IMR-90 (cell line): ENCODE measurements around the gene INHBE. TPM values are rescaled to one million over a fixed set of nuclear protein-coding genes. Genes with fewer than 3 reads are reported as not detected.
"Not testable (repeated sequence)": the region's sequence is repeated elsewhere in the genome, so short reads cannot be mapped to it uniquely, and the experiment has no call there.

Experiments
- ATAC-seq: fragments of 200-7000 bp; cut with Tn5 transposase; 2 replicates; pipeline ENCODE4 v1.9.1; 2020; ENCODE audit warnings: low read depth, mild to moderate bottlenecking, moderate library complexity
- BruUV-seq: library from RNA; stranded (reverse); fragments of 400-500 nt; replicated peaks from 2 replicates; lab custom pipeline; 2021; lab: Mats Ljungman, UMichigan
- CTCF ChIA-PET: fragments of 300-600 bp; formaldehyde crosslinking; extraction: SDS; loops from one replicate; lab custom pipeline; 2021; ENCODE audit warnings: antibody characterized with exemption; lab: Yijun Ruan, JAX
- POLR2A ChIA-PET: fragments of 300-600 bp; sonication (Branson Sonifier 250); formaldehyde crosslinking; loops from one replicate; lab custom pipeline; 2022; ENCODE audit warnings: antibody characterized with exemption; ENCODE audit not compliant: unreplicated experiment; lab: Charles Lee
- DNase-seq: peaks from one replicate; pipeline ENCODE4 v3.0.0; 2013
- H2AFZ ChIP-seq: replicated peaks from 2 replicates; pipeline ENCODE3; 2013; ENCODE audit warnings: low read length, mild to moderate bottlenecking; ENCODE audit not compliant: poor library complexity
- H2AK5ac ChIP-seq: 2 replicates; pipeline ENCODE4 v1.6.1; 2013; ENCODE audit warnings: low read depth, low read length, inconsistent platforms
- H2AK9ac ChIP-seq: replicated peaks from 2 replicates; pipeline ENCODE3; 2013; ENCODE audit warnings: mild to moderate bottlenecking, low read depth, low read length, moderate library complexity; ENCODE audit not compliant: poor library complexity
- H2BK120ac ChIP-seq: 2 replicates; pipeline ENCODE4 v1.6.1; 2013; ENCODE audit warnings: low read depth, low read length, inconsistent platforms
- H2BK15ac ChIP-seq: 3 replicates; pipeline ENCODE4 v1.6.1; 2013; ENCODE audit warnings: low read depth, low read length, inconsistent platforms
- H2BK20ac ChIP-seq: 2 replicates; pipeline ENCODE4 v1.6.1; 2013; ENCODE audit warnings: low read depth, mild to moderate bottlenecking, inconsistent platforms, low read length, moderate library complexity
- H2BK5ac ChIP-seq: 2 replicates; pipeline ENCODE4 v1.6.1; 2013; ENCODE audit warnings: mild to moderate bottlenecking, low read depth, low read length, inconsistent platforms; ENCODE audit not compliant: poor library complexity, severe bottlenecking
- H3K14ac ChIP-seq: replicated peaks from 2 replicates; pipeline ENCODE4 v1.6.1; 2013; ENCODE audit warnings: low read depth, low read length, inconsistent platforms
- H3K18ac ChIP-seq: 2 replicates; pipeline ENCODE4 v1.6.1; 2013; ENCODE audit warnings: low read depth, low read length, control low read depth
- H3K23ac ChIP-seq: 2 replicates; pipeline ENCODE4 v1.6.1; 2013; ENCODE audit warnings: low read depth, low read length, inconsistent platforms
- H3K27ac ChIP-seq: 2 replicates; pipeline ENCODE4 v1.5.1; 2013; ENCODE audit warnings: mild to moderate bottlenecking, control low read depth, low read length; ENCODE audit not compliant: insufficient read depth
- H3K27me3 ChIP-seq: 2 replicates; pipeline ENCODE4 v1.6.1; 2013; ENCODE audit warnings: low read length; ENCODE audit not compliant: control insufficient read depth, insufficient read depth
- H3K36me3 ChIP-seq: 2 replicates; pipeline ENCODE4 v1.6.1; 2013; ENCODE audit warnings: low read length, mixed read lengths; ENCODE audit not compliant: control insufficient read depth, insufficient read depth
- H3K4ac ChIP-seq: 2 replicates; pipeline ENCODE4 v1.6.1; 2013; ENCODE audit warnings: low read depth, low read length, inconsistent platforms
- H3K4me1 ChIP-seq: 2 replicates; pipeline ENCODE4 v1.6.1; 2013; ENCODE audit warnings: low read length, mixed read lengths; ENCODE audit not compliant: control insufficient read depth, insufficient read depth
- H3K4me2 ChIP-seq: 2 replicates; pipeline ENCODE4 v1.6.1; 2013; ENCODE audit warnings: low read depth, mild to moderate bottlenecking, control low read depth, low read length, moderate library complexity
- H3K4me3 ChIP-seq: 2 replicates; pipeline ENCODE4 v1.5.1; 2013; ENCODE audit warnings: low read depth, mild to moderate bottlenecking, control low read depth, low read length, moderate library complexity; ENCODE audit not compliant: insufficient read depth
- H3K56ac ChIP-seq: 2 replicates; pipeline ENCODE4 v1.6.1; 2013; ENCODE audit warnings: low read length, inconsistent platforms; ENCODE audit not compliant: insufficient read depth; ENCODE audit errors: extremely low read depth
- H3K79me1 ChIP-seq, 2 experiments: 2 replicates each; pipeline ENCODE4 v1.6.1; 2013; ENCODE audit warnings: low read length in 2 of 2, inconsistent platforms in 1 of 2, low read depth in 1 of 2
- H3K9ac ChIP-seq: 2 replicates; pipeline ENCODE4 v1.6.1; 2013; ENCODE audit warnings: low read depth, low read length, control low read depth
- H3K9me1 ChIP-seq: 2 replicates; pipeline ENCODE4 v1.6.1; 2013; ENCODE audit warnings: low read length, inconsistent platforms; ENCODE audit not compliant: insufficient read depth
- H3K9me3 ChIP-seq: 2 replicates; pipeline ENCODE4 v1.6.1; 2013; ENCODE audit warnings: low read length; ENCODE audit not compliant: control insufficient read depth, insufficient read depth
- H4K20me1 ChIP-seq: 2 replicates; pipeline ENCODE4 v1.6.1; 2013; ENCODE audit warnings: low read length, inconsistent platforms; ENCODE audit not compliant: insufficient read depth
- H4K5ac ChIP-seq: 2 replicates; pipeline ENCODE4 v1.6.1; 2013; ENCODE audit warnings: mild to moderate bottlenecking, low read depth, low read length, control low read depth
- H4K8ac ChIP-seq, 2 experiments: 2 replicates each; pipeline ENCODE4 v1.6.1; 2013; ENCODE audit warnings: low read depth in 2 of 2, low read length in 2 of 2, control low read depth in 1 of 2, inconsistent platforms in 1 of 2
- H4K91ac ChIP-seq: 2 replicates; pipeline ENCODE4 v1.6.1; 2013; ENCODE audit warnings: low read depth, low read length, inconsistent platforms; ENCODE audit not compliant: insufficient read depth
- WGBS, 2 experiments: methylation state at CpG; one replicate each; pipeline versions ENCODE4 v1.1.5 to v1.1.7; 2013; ENCODE audit warnings: missing lambda C conversion rate in 2 of 2; ENCODE audit not compliant: insufficient read length in 1 of 2; ENCODE audit errors: extremely low coverage in 2 of 2; 5-methylcytosine and 5-hydroxymethylcytosine counted together
- dilution Hi-C: fragments of 300-500 bp; cut with HindIII; formaldehyde crosslinking; loops from one replicate; pipeline ENCODE4 v1.14.3; 2018; ENCODE audit warnings: low sequenced_read_pairs; ENCODE audit not compliant: unreplicated experiment
- in situ Hi-C: fragments of 300-500 bp; cut with MboI; formaldehyde crosslinking; loops from 3 replicates; pipeline ENCODE4 v1.14.3; 2019; ENCODE audit warnings: low sequenced_read_pairs, inconsistent platforms, mixed read lengths
- intact Hi-C: fragments of 100-400 bp; cut with micrococcal nuclease; formaldehyde crosslinking; loops from 2 replicates; pipeline ENCODE4 v1.10.0; 2022
- polyA plus RNA-seq, 3 experiments: library from polyadenylated mRNA; depleted of rRNA; stranded (reverse); fragments of >200 nt; gene quantifications; 2 replicates each; pipeline ENCODE4 v1.2.3, GENCODE V29; 2012; ENCODE audit warnings: low replicate concordance in 1 of 3
- total RNA-seq: library from RNA; depleted of rRNA; stranded (reverse); fragments of >200 nt; gene quantifications from 2 replicates; pipeline ENCODE4 v1.2.3, GENCODE V29; 2012

INHBE gene
- total and polyA plus RNA-seq, 2 of the 4 experiments (the other 2 are of a cell fraction) = 0.90 to 1.7 TPM

GRCh38 chr12:57495051-57495701 lies 40.1 kb downstream of the INHBE start:
- H3K79me1 ChIP-seq = peaks cover 46 to 52% of the 10 kb centered on the region in 2 experiments
- H2AK9ac ChIP-seq, H3K14ac ChIP-seq, H3K23ac ChIP-seq, H2AK5ac ChIP-seq, CTCF ChIA-PET, H3K27me3 ChIP-seq, H3K4me1 ChIP-seq, H2AFZ ChIP-seq, H4K5ac ChIP-seq, BruUV-seq, H3K9me3 ChIP-seq, H2BK20ac ChIP-seq, H3K56ac ChIP-seq, dilution Hi-C loops, H3K27ac ChIP-seq, H2BK120ac ChIP-seq, POLR2A ChIA-PET, H4K8ac ChIP-seq, in situ Hi-C loops, H3K9ac ChIP-seq, H3K4me2 ChIP-seq, H3K4ac ChIP-seq, DNase-seq, intact Hi-C loops, H2BK15ac ChIP-seq, H4K91ac ChIP-seq, H2BK5ac ChIP-seq, H3K4me3 ChIP-seq, H3K18ac ChIP-seq, ATAC-seq: not testable (repeated sequence)
- peaks cover 37% of the 10 kb centered on the region; the same call in 1 of the 2 replicates for H4K20me1 ChIP-seq
- H3K9me1 ChIP-seq = peaks cover 12% of the 10 kb centered on the region
- WGBS, 2 experiments = 98% methylated on average over 16 of the region's 48 CpGs; no CpG with 5 or more reads in 1 of the 2 experiments
- peaks cover 45% of the 10 kb centered on the region for H3K36me3 ChIP-seq
